SK-N-SH (cell line): Measurements from ENCODE around the gene KCTD17.

Source experiments
- ELF1 ChIP-seq: IDR thresholded peaks from 2 replicates; pipeline ENCODE4 v1.4.0; 2012
- EP300 ChIP-seq, 2 experiments: IDR thresholded peaks; 2 replicates each; pipeline versions ENCODE4 v1.4.0 to v1.6.1; 2012; ENCODE audit warnings: borderline replicate concordance in 1 of 2, low read depth in 1 of 2, low read length in 1 of 2

DNA sequence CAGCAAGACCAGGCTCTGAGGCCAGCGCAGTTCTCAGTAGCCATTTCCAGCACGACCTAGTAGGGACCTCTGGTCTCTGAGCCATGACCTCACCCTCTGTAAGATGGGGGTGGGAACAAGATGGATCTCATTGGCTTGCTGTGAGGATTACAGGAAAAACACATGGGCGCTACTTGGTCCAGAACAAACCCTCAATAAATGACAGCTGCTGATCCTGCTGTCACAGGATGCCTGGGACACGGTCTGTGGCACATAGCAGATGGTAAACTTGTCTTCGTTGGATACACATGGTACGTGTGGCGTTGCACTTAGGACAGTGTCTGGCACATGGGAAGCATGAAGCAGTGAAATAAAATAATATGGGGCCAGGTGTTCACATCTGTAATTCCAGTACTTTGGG, 4.5 kb upstream of the KCTD17 start:
- TF ChIP-seq EP300 (IDR thresholded peaks at IDR 0.05; ENCODE audit: borderline replicate concordance in 1 of 2, low read depth in 1 of 2, low read length in 1 of 2) (no peak), ELF1 (no peak)
